OCI-M2 (cell line): ENCODE results near the gene YIPF2.
"Not testable (repeated sequence)": the region's sequence is repeated elsewhere in the genome, so short reads cannot be mapped to it uniquely, and the experiment has no call there.

Experiments
- DNase-seq: peaks from one replicate; lab custom pipeline; 2025; ENCODE audit not compliant: unreplicated experiment; lab: John Stamatoyannopoulos, UW

The YIPF2 gene

DNA sequence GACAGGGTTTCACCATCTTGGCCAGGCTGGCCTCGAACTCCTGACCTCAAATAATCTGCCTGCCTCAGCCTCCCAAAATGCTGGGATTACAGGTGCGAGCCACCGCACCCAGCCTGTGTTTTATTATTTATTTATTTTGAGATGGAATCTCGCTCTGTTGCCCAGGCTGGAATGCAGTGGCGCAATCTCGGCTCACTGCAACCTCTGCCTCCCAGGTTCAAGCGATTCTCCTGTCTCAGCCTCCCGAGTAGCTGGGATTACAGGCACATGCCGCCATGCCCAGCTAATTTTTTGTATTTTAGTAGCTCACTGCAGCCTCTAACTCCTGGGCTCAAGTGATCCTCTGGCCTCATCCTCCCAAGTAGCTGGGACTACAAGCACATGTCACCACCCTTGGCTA lies 50.8 kb downstream of the YIPF2 start:
- DNase-seq, result not testable (repeated sequence)

GRCh38 chr19:10876459-10877240 lies 51.8 kb downstream of the YIPF2 start:
- DNase-seq, result no peak

GRCh38 chr19:10874024-10874423 lies 54.4 kb downstream of the YIPF2 start:
- DNase-seq, result no peak

- DNase-seq, result no peak
These were observed 55.8 kb downstream of the YIPF2 start for GRCh38 chr19:10872546-10873107.
